A375 (cell line): ENCODE measurements around the gene RTEL1. TPM values are rescaled to one million over a fixed set of nuclear protein-coding genes. Genes with fewer than 3 reads are reported as not detected.

Experiments
- small RNA-seq: library from RNA; depleted of rRNA; stranded (forward); fragments of <200 nt; gene quantifications from one replicate; pipeline ENCODE3, GENCODE V24; 2014
- total RNA-seq: library from RNA; depleted of rRNA; stranded (reverse); fragments of >200 nt; shearing (Covaris generic); gene quantifications from 2 replicates; pipeline ENCODE4 v1.2.3, GENCODE V29; 2014; rRNA removed

RTEL1 gene, protein sequence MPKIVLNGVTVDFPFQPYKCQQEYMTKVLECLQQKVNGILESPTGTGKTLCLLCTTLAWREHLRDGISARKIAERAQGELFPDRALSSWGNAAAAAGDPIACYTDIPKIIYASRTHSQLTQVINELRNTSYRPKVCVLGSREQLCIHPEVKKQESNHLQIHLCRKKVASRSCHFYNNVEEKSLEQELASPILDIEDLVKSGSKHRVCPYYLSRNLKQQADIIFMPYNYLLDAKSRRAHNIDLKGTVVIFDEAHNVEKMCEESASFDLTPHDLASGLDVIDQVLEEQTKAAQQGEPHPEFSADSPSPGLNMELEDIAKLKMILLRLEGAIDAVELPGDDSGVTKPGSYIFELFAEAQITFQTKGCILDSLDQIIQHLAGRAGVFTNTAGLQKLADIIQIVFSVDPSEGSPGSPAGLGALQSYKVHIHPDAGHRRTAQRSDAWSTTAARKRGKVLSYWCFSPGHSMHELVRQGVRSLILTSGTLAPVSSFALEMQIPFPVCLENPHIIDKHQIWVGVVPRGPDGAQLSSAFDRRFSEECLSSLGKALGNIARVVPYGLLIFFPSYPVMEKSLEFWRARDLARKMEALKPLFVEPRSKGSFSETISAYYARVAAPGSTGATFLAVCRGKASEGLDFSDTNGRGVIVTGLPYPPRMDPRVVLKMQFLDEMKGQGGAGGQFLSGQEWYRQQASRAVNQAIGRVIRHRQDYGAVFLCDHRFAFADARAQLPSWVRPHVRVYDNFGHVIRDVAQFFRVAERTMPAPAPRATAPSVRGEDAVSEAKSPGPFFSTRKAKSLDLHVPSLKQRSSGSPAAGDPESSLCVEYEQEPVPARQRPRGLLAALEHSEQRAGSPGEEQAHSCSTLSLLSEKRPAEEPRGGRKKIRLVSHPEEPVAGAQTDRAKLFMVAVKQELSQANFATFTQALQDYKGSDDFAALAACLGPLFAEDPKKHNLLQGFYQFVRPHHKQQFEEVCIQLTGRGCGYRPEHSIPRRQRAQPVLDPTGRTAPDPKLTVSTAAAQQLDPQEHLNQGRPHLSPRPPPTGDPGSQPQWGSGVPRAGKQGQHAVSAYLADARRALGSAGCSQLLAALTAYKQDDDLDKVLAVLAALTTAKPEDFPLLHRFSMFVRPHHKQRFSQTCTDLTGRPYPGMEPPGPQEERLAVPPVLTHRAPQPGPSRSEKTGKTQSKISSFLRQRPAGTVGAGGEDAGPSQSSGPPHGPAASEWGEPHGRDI (N-terminal part only)
- total RNA-seq: 19.5 and 24.3 TPM in 2 replicates

DNA sequence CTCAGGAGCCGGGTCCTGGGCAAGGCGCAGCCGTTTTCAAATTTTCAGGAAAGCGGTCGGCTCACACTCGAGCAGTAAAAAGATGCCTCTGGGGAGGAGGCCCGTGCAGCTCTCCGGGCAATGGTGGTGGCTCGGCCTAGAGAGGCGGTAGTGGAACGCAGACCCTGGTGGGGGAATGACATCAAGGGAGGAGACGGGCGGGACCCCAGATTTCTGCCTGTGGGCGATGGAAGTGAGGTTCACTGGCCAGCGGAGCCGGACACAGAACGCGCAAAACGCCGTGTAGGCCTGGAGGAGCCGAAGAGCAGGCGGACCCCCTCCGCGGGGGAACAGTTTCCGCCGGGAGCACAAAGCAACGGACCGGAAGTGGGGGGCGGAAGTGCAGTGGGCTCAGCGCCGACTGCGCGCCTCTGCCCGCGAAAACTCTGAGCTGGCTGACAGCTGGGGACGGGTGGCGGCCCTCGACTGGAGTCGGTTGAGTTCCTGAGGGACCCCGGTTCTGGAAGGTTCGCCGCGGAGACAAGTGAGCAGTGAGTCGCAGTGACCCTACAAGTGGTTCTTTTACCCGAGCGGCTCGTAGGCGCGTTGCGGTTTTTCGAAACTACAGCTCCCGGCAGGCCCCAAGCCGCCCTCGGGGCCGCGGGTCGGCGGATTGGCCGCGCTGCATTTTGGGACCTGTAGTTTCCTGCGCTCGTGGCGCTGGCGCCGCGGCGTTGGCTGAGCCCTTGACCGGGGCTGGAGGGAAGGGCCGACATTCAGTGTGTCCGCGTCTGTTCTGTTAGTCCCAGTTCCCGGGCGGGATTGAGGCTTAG lies at the start of gene RTEL1:
Gene RTEL1 (plus strand): TSS at position 376 of the 812 bp plus-strand sequence. CDS start 1,091 bp downstream, outside the sequence.

DNA sequence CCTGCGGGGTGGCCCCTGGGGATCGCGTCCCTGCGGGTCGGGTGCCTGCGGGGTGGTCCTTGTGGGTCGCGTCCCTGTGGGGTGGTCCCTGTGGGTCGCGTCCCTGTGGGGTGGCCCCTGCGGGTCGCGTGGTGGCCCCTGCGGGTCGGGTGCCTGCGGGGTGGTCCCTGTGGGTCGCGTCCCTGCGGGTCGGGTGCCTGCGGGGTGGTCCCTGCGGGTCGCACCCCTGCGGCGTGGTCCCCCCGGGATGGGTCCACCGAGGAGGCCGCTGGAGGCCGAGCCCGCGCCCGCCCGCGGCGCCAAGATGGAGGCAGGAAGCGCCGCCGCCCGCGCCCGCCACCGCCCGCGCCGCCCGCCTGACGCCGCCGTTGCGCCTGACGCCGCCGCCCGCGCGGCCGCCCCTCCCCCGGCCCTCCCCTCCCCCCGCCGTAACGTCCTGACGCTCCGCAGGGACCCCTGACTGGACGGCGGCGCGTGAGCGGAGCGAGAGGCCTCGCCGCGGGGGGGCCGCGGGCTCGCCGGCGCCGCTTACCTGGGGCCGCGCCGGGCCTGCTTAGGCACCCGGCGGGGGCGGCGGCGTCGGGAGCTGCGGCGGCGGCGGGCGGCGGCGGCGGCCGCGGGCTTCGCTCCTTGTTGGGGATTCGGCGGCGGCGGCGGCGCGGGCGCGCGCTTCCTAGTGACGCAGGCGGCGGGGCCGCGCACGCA lies 31.5 kb upstream of the RTEL1 start, which contains the start of gene GMEB2:
Gene GMEB2 (minus strand): TSS at position 678 of the 705 bp plus-strand sequence. CDS start 7,704 bp downstream, outside the sequence.

DNA sequence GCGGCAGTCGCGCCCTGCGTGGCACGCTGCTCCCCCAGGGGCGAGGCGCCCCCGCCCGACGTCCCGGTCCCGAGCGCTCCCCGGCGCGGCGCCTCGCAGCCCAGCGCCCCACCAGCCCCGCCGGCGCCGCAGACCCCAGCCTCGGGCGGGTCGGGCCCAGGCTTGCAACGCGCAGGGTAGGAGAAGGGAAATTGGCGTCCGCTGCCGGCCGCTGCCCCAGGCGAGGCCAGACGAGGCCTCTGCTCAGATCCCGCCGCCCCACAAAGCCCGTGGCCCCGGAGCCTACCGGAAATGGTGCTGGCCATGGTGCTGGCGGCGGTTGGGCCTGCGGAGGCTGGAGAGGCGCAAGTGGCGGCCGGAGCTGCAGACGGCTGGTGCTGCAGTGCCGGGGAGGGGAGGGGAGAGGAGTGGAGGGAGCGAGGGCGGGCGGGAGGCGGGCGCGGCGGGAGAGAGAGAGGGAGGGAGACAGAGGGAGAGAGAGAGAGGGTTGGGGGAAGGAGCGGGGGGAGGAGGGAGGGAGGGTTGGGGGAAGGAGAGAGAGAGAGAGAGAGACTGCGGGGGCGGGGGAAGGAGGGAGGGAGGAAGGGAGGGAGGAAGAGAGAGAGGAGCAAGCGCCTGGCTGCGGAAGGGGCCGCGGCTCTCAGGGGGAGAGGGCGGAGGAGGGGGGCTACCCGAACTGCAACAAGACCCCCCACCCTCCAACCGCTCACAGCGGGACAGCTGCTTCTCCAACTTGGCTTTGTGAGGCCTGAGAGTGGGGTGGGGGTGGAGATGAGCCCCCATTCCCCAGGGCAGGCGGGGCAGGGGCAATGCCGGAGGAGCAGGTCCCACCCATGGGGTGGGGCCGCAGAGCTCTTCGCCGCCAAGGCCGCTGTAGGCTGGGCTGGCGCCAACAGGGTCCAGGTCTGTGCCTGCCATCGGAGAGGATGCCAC lies 4.8 kb upstream of the RTEL1 start, which contains the start of gene STMN3:
Gene STMN3 (minus strand): TSS at position 384 of the 933 bp plus-strand sequence. CDS start 79 bp downstream, at position 305.

DNA sequence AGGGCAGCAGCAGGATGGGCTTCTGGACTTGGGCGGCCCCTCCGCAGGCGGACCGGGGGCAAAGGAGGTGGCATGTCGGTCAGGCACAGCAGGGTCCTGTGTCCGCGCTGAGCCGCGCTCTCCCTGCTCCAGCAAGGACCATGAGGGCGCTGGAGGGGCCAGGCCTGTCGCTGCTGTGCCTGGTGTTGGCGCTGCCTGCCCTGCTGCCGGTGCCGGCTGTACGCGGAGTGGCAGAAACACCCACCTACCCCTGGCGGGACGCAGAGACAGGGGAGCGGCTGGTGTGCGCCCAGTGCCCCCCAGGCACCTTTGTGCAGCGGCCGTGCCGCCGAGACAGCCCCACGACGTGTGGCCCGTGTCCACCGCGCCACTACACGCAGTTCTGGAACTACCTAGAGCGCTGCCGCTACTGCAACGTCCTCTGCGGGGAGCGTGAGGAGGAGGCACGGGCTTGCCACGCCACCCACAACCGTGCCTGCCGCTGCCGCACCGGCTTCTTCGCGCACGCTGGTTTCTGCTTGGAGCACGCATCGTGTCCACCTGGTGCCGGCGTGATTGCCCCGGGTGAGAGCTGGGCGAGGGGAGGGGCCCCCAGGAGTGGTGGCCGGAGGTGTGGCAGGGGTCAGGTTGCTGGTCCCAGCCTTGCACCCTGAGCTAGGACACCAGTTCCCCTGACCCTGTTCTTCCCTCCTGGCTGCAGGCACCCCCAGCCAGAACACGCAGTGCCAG lies 38.7 kb downstream of the RTEL1 start, which contains the start of gene TNFRSF6B:
Gene TNFRSF6B (plus strand): TSS at position 25 of the 729 bp plus-strand sequence. CDS start 116 bp downstream, at position 141.

DNA sequence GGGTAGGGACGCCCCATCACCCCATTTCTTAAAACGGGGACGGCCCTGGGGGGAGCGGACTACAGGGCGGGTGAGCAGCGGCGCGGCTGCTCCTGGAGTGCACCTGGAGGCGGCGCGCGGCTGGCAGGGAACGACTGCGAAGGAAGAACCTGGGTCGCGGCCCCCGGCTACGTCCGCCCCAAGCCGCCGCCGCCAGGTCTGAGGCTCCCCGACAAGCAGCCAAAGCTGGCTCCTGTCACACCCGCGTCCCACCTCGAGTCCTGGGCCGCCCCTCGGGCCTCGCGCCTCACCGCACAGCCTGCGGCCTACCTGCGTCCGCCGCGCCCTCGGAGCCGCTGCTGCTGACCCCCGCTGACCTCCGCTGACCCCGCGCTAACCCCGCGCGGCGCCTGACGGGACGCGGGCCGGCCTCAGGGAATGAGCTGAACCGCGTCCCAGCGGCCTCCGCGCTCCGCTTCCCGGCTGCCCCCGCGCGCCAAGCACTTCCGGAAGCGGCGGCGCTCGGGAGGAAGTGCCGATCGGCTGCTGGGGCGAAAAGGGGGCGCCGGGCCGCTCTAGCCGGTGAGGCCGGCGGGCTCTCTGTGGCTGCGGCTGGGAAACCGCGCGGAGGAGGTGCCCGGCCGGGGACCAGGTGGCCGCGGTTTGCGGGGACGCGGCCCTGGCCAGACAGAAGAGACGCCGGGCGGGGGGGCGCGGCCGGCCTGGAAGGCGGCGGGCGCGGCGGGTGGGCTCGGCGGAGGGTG lies 49.6 kb downstream of the RTEL1 start, which contains the start of the genes ARFRP1 and ZGPAT:
Gene ARFRP1 (minus strand): TSS at position 419 of the 743 bp plus-strand sequence. CDS start 885 bp downstream, outside the sequence.
Gene ZGPAT (plus strand): TSS at position 482 of the 743 bp plus-strand sequence. CDS start 542 bp downstream, outside the sequence.

DNA sequence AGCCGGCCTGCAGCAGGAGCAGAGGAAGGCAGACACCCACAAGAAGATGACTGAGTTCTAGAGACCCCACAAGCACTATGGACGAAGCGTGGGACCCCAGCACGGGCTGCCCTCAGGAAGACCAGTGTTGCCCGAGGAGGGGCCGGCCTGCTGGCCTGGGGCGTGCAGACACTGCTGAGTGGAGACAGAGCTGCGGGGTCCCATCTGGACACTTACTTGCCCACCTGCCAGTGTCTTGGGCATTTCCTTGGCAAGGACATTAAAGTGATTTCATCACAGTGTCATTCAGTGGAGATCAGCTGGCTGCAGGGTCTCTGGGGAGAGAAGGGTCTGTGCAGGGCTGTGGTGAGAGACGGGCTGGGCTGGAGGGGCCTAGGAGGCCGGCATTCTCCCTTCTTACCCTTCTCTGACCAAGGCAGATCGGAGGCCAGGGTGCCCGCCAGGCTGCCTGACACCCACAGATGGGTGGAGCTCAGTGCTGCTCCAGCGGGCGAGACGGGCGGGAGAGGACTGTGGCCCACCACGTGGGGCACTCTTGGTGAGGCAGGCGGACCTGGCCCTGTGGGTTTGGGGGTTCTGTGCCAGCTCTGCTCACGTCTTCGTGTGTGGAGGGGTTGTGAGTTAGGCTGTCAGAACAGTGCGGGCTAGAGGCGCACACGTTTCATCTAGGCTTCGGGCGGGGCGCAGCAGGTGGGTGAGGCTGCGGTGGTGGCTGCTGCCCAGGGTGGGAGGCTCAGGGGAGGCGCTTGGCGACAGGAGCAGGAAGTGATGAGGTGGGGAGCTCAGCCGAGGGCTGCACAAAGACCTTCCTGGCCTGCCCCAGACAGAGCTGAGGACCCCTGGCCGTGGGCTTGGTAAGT lies 78.0 kb downstream of the RTEL1 start, which contains the start of gene LIME1:
Gene LIME1 (plus strand): TSS at position 806 of the 860 bp plus-strand sequence. CDS start 886 bp downstream, outside the sequence.

DNA sequence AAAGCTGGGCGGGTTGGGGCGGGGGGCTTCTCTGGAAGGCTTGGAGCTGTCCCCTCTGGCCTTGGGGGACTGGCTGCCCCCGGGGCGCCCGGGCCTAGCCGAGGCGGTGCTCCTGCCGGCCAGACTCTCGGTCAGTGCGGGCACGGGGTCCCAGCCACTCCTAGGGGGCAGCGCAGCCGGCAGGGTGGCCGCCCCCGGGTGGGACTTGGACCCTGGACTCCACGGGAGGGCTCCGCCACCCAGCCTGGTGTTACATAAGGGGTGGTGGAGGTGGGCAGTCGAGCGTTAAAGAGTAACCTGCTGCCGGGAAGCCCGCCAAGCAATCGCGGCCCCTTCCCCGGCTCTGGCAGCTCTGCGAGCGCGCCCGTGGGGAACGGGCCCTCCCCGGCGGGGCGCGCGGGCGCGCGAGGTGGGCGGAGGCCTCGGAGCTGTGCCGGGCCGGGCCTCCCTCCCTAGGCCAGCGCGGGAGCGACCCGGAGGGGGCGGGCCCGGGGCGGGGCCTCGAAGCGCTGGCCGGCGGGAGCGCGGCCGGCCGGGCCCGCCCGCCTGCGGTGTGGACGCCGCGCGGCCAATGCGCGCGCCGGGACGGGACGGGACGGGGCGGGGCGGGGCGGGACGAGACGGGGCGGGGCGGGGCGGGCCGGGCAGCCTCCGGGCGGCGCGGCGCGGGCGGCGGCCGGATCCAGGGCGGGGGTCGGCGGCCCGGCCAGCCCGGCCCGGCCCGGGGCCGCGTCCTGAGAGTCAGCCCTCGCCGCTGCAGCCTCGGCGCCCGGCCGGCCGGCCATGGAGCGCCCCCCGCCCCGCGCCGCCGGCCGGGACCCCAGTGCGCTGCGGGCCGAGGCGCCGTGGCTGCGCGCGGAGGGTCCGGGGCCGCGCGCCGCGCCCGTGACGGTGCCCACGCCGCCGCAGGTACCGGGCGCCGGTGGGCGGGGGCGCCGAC lies 81.3 kb downstream of the RTEL1 start, which contains the start of gene SLC2A4RG:
Gene SLC2A4RG (plus strand): TSS at position 647 of the 940 bp plus-strand sequence. CDS start 137 bp downstream, at position 784.

Small RNA genes lying within 50 kb of the gene (small RNA-seq; reads per million reads assigned to genes)
- gene LIME1: not detected
- not detected for gene TNFRSF6B

Other genes starting within 250 kb of the RTEL1 start
- gene KCNQ2, start 185.7 kb upstream of the RTEL1 start, total RNA-seq: 0.30 and 0.45 TPM in 2 replicates
- 49.6 and 63.1 TPM in 2 replicates for gene EEF1A2, start 159.2 kb upstream of the RTEL1 start, total RNA-seq
- gene PPDPF, start 137.5 kb upstream of the RTEL1 start, total RNA-seq: 66.1 and 98.5 TPM in 2 replicates
- 0.24 TPM in 1 of 2 replicates, not detected in the other for gene PTK6, start 120.9 kb upstream of the RTEL1 start, total RNA-seq
- not detected in 2 replicates for gene SRMS, start 110.6 kb upstream of the RTEL1 start, total RNA-seq
- gene FNDC11, start 104.2 kb upstream of the RTEL1 start, total RNA-seq: 0.08 and 0.45 TPM in 2 replicates
- gene HELZ2, start 84.1 kb upstream of the RTEL1 start, total RNA-seq: 20.0 and 25.8 TPM in 2 replicates
- 18.1 and 19.4 TPM in 2 replicates for gene GMEB2, start 31.2 kb upstream of the RTEL1 start, total RNA-seq
- gene STMN3, start 4.9 kb upstream of the RTEL1 start, total RNA-seq: 7.2 and 10.3 TPM in 2 replicates
- gene TNFRSF6B, start 38.3 kb downstream of the RTEL1 start, total RNA-seq: 2.7 and 7.2 TPM in 2 replicates
- 46.7 and 50.6 TPM in 2 replicates for gene ARFRP1, start 49.7 kb downstream of the RTEL1 start, total RNA-seq
- gene ZGPAT, start 49.7 kb downstream of the RTEL1 start, total RNA-seq: 38.3 and 52.1 TPM in 2 replicates
- gene LIME1, start 78.4 kb downstream of the RTEL1 start, total RNA-seq: 9.4 and 12.6 TPM in 2 replicates
- 38.4 and 48.2 TPM in 2 replicates for gene SLC2A4RG, start 81.5 kb downstream of the RTEL1 start, total RNA-seq
- 1.4 and 1.9 TPM in 2 replicates for gene ZBTB46, start 173.0 kb downstream of the RTEL1 start, total RNA-seq
- gene ABHD16B, start 203.2 kb downstream of the RTEL1 start, total RNA-seq: not detected in 2 replicates
- 92.3 and 97.2 TPM in 2 replicates for gene TPD52L2, start 207.0 kb downstream of the RTEL1 start, total RNA-seq
- gene DNAJC5, start 236.8 kb downstream of the RTEL1 start, total RNA-seq: 38.0 and 38.7 TPM in 2 replicates